Peyer's patch (tissue), 4 donors: ENCODE results near the gene PSMD1. TPM values are rescaled to one million over a fixed set of nuclear protein-coding genes. Genes with fewer than 3 reads are reported as not detected.

Experiments used
- DNase-seq, 3 donors: peaks; one replicate each; pipeline ENCODE4 v3.0.0-alpha.2; 2017 to 2019
- H3K27ac ChIP-seq, 4 donors: fragments of 200-600 bp; sonication (generic); one replicate each; pipeline ENCODE4 v1.5.1; 2016 to 2019
- H3K27me3 ChIP-seq, 2 donors: fragments of 200-600 bp; sonication (generic); one replicate each; pipeline ENCODE4 v1.5.1; 2019
- H3K36me3 ChIP-seq, 3 donors: fragments of 200-600 bp; sonication (generic); one replicate each; pipeline ENCODE4 v1.5.1; 2016 to 2019
- H3K4me1 ChIP-seq, 4 donors: fragments of 200-600 bp; sonication (generic); one replicate each; pipeline ENCODE4 v1.5.1; 2016 to 2019
- H3K4me3 ChIP-seq, 4 donors: fragments of 200-600 bp; sonication (generic); 1 replicate in 3 of 4; 2 replicates in 1 of 4; pipeline ENCODE4 v1.5.1; 2016 to 2019; ENCODE audit warnings: mild to moderate bottlenecking in 1 of 4
- H3K9me3 ChIP-seq, 4 donors: fragments of 200-600 bp; sonication (generic); one replicate each; pipeline ENCODE4 v1.5.1; 2016 to 2019; ENCODE audit warnings: mild to moderate bottlenecking in 1 of 4
- CTCF ChIP-seq, 6 experiments: fragments of 450-650 bp in 4 of 6; fragments of 200-600 bp in 2 of 6; sonication (generic) in 1 of 6; IDR thresholded peaks; one replicate each; pipeline ENCODE4 v1.5.1; 2017 to 2019; ENCODE audit warnings: antibody characterized with exemption in 6 of 6, mild to moderate bottlenecking in 3 of 6, moderate library complexity in 1 of 6
- POLR2A ChIP-seq, 2 donors: fragments of 450-650 bp; IDR thresholded peaks; one replicate each; pipeline ENCODE4 v1.5.1; 2017; ENCODE audit warnings: antibody characterized with exemption in 2 of 2, mild to moderate bottlenecking in 2 of 2, moderate library complexity in 2 of 2
- small RNA-seq, 2 donors: library from RNA; depleted of rRNA; stranded (forward); fragments of <200 nt; gene quantifications; one replicate each; pipeline ENCODE3, GENCODE V24; 2016
- total RNA-seq, 4 donors: library from RNA; depleted of rRNA; stranded (reverse); fragments of >200 nt; gene quantifications; one replicate each; pipeline ENCODE4 v1.1.0, GENCODE V29; 2016

The PSMD1 gene
- total RNA-seq, 4 donors from 2014 or later, result 89.1 to 116 (median 111) TPM

GRCh38 chr2:231213931-231214642 lies 157.4 kb downstream of the PSMD1 start:
- no peaks in the 10 kb centered on the region for H3K27me3 ChIP-seq
- no peaks in the 10 kb centered on the region for H3K4me1 ChIP-seq
- no peak overlapping the region for H3K4me3 ChIP-seq
- DNase-seq, result no peak
- no peak overlapping the region for H3K27ac ChIP-seq
- H3K9me3 ChIP-seq, result no peaks in the 10 kb centered on the region
- peaks cover 0 to 12% (median 0%) of the 10 kb centered on the region in 3 donors for H3K36me3 ChIP-seq
- TF ChIP-seq CTCF (IDR thresholded peaks at IDR 0.05) (no peak), POLR2A (IDR thresholded peaks at IDR 0.05) (no peak)

- H3K4me1 ChIP-seq, result no peaks in the 10 kb centered on the region
- H3K9me3 ChIP-seq, result no peaks in the 10 kb centered on the region
- peaks cover 0 to 12% (median 0%) of the 10 kb centered on the region in 3 donors for H3K36me3 ChIP-seq
- H3K27ac ChIP-seq, result no peak overlapping the region
- no peak for DNase-seq
- no peak overlapping the region for H3K4me3 ChIP-seq
- TF ChIP-seq CTCF (IDR thresholded peaks at IDR 0.05) (no peak), POLR2A (IDR thresholded peaks at IDR 0.05) (no peak)
- no peaks in the 10 kb centered on the region for H3K27me3 ChIP-seq
Measured at GRCh38 chr2:231218366-231218765, 161.7 kb downstream of the PSMD1 start.

GRCh38 chr2:231219289-231219688 lies 162.6 kb downstream of the PSMD1 start:
- TF ChIP-seq CTCF (IDR thresholded peaks at IDR 0.05), result no peak
- TF ChIP-seq POLR2A (IDR thresholded peaks at IDR 0.05), result no peak
- Histone ChIP-seq H3K4me3 (no peak overlapping the region), H3K4me1 (no peaks in the 10 kb centered on the region), H3K9me3 (no peaks in the 10 kb centered on the region), H3K27ac (no peak overlapping the region), H3K36me3 (peaks cover 0 to 9% (median 0%) of the 10 kb centered on the region in 3 donors), H3K27me3 (no peaks in the 10 kb centered on the region)
- DNase-seq, result no peak

GRCh38 chr2:231221761-231222160 lies 165.1 kb downstream of the PSMD1 start:
- no peak for DNase-seq

More at GRCh38 chr2:231221761-231222160, 165.1 kb downstream of the PSMD1 start:
- no peaks in the 10 kb centered on the region for H3K27me3 ChIP-seq
- TF ChIP-seq POLR2A (IDR thresholded peaks at IDR 0.05), result no peak
- TF ChIP-seq CTCF (IDR thresholded peaks at IDR 0.05), result no peak
- H3K27ac ChIP-seq, result peak overlapping the region in 3 of 4 donors; percentile 28 to 82 (median 38)
- H3K4me3 ChIP-seq, result no peak overlapping the region
- H3K9me3 ChIP-seq, result no peaks in the 10 kb centered on the region
- H3K4me1 ChIP-seq, result no peaks in the 10 kb centered on the region
- H3K36me3 ChIP-seq, result no peaks in the 10 kb centered on the region

Small RNA genes lying within 50 kb of the gene (small RNA-seq; reads per million reads assigned to genes)
- gene RNU1-93P, result 0 reads per million in 2 donors

Other genes with a start within 250 kb of the PSMD1 start
- gene ITM2C, start 191.9 kb upstream of the PSMD1 start, total RNA-seq, result 100 to 1,000 TPM in 3 of 4 donors, 10 to 100 TPM in 1; 69.3 to 710 (median 610) TPM
- gene GPR55, start 131.6 kb upstream of the PSMD1 start, total RNA-seq, result 1 to 10 TPM; 1.0 to 4.7 (median 3.2) TPM
- gene SPATA3, start 60.7 kb upstream of the PSMD1 start, total RNA-seq, result not detected
- gene C2orf72, start 19.3 kb upstream of the PSMD1 start, total RNA-seq, result 10 to 100 TPM in 3 of 4 donors, 1 to 10 TPM in 1; 9.9 to 46.2 (median 31.8) TPM
- 1 to 10 TPM in 1 of 4 donors, under 1 TPM in 1, not detected in 2; 0.40 to 2.2 TPM for gene HTR2B, start 68.2 kb downstream of the PSMD1 start, total RNA-seq
- gene ARMC9, start 141.8 kb downstream of the PSMD1 start, total RNA-seq, result 10 to 100 TPM in 3 of 4 donors, 1 to 10 TPM in 1; 3.3 to 15.7 (median 10.5) TPM